ENCODE data around the gene IL22RA2.

DNA sequence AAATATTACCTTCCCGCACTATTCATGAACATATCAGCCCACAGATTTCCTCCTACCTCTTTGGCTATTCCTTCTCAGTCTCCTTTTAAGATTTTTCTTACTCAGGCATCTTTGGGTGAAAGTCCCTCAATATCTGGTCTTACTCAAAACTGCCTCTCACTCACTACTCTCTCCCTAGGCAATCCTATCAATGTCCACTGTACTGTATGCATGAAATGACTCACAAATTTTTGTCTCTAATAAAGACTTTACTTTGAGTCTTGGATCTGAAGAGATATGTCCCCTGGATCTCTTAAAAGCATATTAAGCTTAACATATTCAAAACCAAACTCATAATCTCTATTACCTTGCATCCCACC, 24.4 kb downstream of the IL22RA2 start:
- TF ChIP-seq, protein P1, sequence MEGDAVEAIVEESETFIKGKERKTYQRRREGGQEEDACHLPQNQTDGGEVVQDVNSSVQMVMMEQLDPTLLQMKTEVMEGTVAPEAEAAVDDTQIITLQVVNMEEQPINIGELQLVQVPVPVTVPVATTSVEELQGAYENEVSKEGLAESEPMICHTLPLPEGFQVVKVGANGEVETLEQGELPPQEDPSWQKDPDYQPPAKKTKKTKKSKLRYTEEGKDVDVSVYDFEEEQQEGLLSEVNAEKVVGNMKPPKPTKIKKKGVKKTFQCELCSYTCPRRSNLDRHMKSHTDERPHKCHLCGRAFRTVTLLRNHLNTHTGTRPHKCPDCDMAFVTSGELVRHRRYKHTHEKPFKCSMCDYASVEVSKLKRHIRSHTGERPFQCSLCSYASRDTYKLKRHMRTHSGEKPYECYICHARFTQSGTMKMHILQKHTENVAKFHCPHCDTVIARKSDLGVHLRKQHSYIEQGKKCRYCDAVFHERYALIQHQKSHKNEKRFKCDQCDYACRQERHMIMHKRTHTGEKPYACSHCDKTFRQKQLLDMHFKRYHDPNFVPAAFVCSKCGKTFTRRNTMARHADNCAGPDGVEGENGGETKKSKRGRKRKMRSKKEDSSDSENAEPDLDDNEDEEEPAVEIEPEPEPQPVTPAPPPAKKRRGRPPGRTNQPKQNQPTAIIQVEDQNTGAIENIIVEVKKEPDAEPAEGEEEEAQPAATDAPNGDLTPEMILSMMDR (IDR thresholded peaks at IDR 0.05) = no peak
- no peak for TF ChIP-seq POLR2A (IDR thresholded peaks at IDR 0.05)
